ENCODE measurements around the gene TAX1BP3.

Gene TAX1BP3

DNA sequence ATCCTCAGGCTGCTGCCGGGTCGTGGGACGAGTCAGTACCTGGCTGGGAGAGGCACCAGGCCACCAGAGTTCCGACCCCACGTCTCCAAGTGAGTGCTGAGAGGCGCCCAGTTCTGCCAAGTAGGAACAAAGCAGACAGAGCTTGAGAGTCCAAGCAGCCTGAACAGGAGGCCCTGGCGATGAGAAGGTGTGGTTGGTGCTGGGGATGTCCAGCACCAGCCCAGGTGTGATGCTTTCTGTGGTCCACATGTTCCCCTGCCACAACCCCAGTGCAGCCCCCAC, 10.8 kb downstream of the TAX1BP3 start:
- no peak overlapping the region for H3K4me3 ChIP-seq (replicated peaks; ENCODE audit: insufficient read depth, low read length)
- no peak overlapping the region for H3K27ac ChIP-seq (replicated peaks)
- TF ChIP-seq GABPA (IDR thresholded peaks at IDR 0.05; ENCODE audit: low read depth): no peak
- TF ChIP-seq, protein P1, sequence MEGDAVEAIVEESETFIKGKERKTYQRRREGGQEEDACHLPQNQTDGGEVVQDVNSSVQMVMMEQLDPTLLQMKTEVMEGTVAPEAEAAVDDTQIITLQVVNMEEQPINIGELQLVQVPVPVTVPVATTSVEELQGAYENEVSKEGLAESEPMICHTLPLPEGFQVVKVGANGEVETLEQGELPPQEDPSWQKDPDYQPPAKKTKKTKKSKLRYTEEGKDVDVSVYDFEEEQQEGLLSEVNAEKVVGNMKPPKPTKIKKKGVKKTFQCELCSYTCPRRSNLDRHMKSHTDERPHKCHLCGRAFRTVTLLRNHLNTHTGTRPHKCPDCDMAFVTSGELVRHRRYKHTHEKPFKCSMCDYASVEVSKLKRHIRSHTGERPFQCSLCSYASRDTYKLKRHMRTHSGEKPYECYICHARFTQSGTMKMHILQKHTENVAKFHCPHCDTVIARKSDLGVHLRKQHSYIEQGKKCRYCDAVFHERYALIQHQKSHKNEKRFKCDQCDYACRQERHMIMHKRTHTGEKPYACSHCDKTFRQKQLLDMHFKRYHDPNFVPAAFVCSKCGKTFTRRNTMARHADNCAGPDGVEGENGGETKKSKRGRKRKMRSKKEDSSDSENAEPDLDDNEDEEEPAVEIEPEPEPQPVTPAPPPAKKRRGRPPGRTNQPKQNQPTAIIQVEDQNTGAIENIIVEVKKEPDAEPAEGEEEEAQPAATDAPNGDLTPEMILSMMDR (IDR thresholded peaks at IDR 0.05; ENCODE audit: insufficient read depth, low read length): no peak
- TF ChIP-seq SPI1 (IDR thresholded peaks at IDR 0.05; ENCODE audit: borderline replicate concordance, low read depth): no peak
- TF ChIP-seq POLR2AphosphoS5 (IDR thresholded peaks at IDR 0.05; ENCODE audit: low read depth): no peak
- TF ChIP-seq, protein P2, sequence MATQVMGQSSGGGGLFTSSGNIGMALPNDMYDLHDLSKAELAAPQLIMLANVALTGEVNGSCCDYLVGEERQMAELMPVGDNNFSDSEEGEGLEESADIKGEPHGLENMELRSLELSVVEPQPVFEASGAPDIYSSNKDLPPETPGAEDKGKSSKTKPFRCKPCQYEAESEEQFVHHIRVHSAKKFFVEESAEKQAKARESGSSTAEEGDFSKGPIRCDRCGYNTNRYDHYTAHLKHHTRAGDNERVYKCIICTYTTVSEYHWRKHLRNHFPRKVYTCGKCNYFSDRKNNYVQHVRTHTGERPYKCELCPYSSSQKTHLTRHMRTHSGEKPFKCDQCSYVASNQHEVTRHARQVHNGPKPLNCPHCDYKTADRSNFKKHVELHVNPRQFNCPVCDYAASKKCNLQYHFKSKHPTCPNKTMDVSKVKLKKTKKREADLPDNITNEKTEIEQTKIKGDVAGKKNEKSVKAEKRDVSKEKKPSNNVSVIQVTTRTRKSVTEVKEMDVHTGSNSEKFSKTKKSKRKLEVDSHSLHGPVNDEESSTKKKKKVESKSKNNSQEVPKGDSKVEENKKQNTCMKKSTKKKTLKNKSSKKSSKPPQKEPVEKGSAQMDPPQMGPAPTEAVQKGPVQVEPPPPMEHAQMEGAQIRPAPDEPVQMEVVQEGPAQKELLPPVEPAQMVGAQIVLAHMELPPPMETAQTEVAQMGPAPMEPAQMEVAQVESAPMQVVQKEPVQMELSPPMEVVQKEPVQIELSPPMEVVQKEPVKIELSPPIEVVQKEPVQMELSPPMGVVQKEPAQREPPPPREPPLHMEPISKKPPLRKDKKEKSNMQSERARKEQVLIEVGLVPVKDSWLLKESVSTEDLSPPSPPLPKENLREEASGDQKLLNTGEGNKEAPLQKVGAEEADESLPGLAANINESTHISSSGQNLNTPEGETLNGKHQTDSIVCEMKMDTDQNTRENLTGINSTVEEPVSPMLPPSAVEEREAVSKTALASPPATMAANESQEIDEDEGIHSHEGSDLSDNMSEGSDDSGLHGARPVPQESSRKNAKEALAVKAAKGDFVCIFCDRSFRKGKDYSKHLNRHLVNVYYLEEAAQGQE (IDR thresholded peaks at IDR 0.05; ENCODE audit: insufficient replicate concordance, low read depth): no peak
- no peaks in the 10 kb centered on the region for H3K27me3 ChIP-seq (ENCODE audit: insufficient read depth, poor library complexity, severe bottlenecking)
- DNase-seq (ENCODE audit: low read depth in 1 of 2, low spot score in 1 of 2): no peak

DNA sequence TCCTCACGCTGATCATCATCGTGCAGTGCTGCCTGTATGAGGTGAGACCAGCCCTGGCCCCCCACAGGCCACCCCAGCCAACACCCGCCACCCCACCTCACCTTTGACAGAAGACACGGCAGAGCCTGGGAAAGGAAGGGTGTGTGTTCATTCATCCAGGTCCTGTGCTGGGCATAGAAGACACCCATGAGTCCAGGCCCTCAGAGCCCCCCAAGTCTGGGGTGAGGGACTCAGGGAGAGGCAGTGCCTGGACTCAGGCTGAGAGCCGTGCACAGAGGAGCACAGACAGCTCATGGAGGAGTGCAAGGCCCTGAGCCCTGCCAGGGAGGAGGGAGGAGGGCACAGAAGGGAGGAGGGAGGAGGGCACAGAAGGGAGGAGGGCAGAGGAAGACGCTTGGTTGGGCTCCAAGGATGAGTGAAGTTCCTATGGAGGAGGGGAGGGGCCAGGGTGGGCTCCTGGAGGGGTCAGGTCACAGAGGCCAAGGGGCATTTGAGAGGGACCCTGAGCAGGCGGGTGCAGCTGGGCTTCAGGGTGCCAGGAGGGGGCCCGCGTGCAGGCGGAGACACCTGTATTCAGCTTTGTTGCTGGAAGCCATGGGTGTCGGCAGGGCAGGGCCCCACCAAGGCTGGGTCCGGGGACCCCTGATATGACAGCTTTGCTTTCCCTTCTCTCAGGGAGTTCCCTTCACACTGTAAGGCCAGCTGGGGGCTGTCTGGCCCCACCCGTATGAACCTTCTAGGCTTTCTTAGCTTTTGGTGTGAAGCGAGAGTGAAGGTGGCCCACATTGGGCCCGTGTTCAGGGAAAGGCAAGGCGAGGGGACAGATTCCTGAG, 11.4 kb downstream of the TAX1BP3 start:
- Histone ChIP-seq H3K4me3 (replicated peaks; ENCODE audit: insufficient read depth, low read length) (no peak overlapping the region), H3K27me3 (ENCODE audit: insufficient read depth, poor library complexity, severe bottlenecking) (no peaks in the 10 kb centered on the region), H3K27ac (replicated peaks) (no peak overlapping the region)
- TF ChIP-seq GABPA (IDR thresholded peaks at IDR 0.05; ENCODE audit: low read depth): no peak
- TF ChIP-seq, protein P2 (IDR thresholded peaks at IDR 0.05; ENCODE audit: insufficient replicate concordance, low read depth): no peak
- TF ChIP-seq, protein P1 (IDR thresholded peaks at IDR 0.05; ENCODE audit: insufficient read depth, low read length): no peak
- no peak for TF ChIP-seq SPI1 (IDR thresholded peaks at IDR 0.05; ENCODE audit: borderline replicate concordance, low read depth)
- TF ChIP-seq POLR2AphosphoS5 (IDR thresholded peaks at IDR 0.05; ENCODE audit: low read depth): no peak
- no peak for DNase-seq (ENCODE audit: low read depth in 1 of 2, low spot score in 1 of 2)

DNA sequence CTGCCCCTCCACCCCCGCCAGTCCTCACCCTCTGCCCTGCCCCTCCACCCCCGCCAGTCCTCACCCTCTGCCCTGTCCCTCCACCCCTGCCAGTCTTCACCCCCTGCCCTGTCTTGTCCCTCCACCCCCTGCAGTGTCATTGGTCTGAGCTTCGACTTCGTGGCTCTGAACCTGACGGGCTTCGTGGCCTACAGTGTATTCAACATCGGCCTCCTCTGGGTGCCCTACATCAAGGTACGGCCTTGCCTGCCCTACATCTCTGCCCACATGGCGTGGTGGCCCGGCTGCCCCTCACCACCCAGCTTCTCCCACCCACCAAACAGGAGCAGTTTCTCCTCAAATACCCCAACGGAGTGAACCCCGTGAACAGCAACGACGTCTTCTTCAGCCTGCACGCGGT, 12.0 kb downstream of the TAX1BP3 start:
- Histone ChIP-seq H3K4me3 (replicated peaks; ENCODE audit: insufficient read depth, low read length) (no peak overlapping the region), H3K27me3 (ENCODE audit: insufficient read depth, poor library complexity, severe bottlenecking) (no peaks in the 10 kb centered on the region), H3K27ac (replicated peaks) (no peak overlapping the region)
- TF ChIP-seq, protein P2 (IDR thresholded peaks at IDR 0.05; ENCODE audit: insufficient replicate concordance, low read depth): no peak
- TF ChIP-seq GABPA (IDR thresholded peaks at IDR 0.05; ENCODE audit: low read depth) (no peak), POLR2AphosphoS5 (IDR thresholded peaks at IDR 0.05; ENCODE audit: low read depth) (no peak)
- TF ChIP-seq, protein P1 (IDR thresholded peaks at IDR 0.05; ENCODE audit: insufficient read depth, low read length): no peak
- DNase-seq (ENCODE audit: low read depth in 1 of 2, low spot score in 1 of 2): no peak
